K562 (cell line): Measurements from ENCODE around the gene TNFAIP8L2. TPM values are rescaled to one million over a fixed set of nuclear protein-coding genes. Genes with fewer than 3 reads are reported as not detected.

Experiments
- AFF4 ChIP-seq: sonication (generic); formaldehyde crosslinking; IDR thresholded peaks from 2 replicates; pipeline ENCODE4 v1.8.0; 2023; ENCODE audit warnings: mild to moderate bottlenecking, missing genetic modification reagents
- CREB3L1 ChIP-seq: fragments of 450-650 bp; IDR thresholded peaks from 2 replicates; pipeline ENCODE4 v1.6.1; 2014; ENCODE audit warnings: low read depth, mild to moderate bottlenecking, moderate library complexity, borderline replicate concordance
- CREBBP ChIP-seq: IDR thresholded peaks from one replicate; pipeline ENCODE4 v1.6.1; 2012; ENCODE audit warnings: low read depth, mild to moderate bottlenecking, control low read depth, inconsistent platforms, low read length
- HNRNPK ChIP-seq: fragments of 200-400 bp; formaldehyde crosslinking; IDR thresholded peaks from one replicate; pipeline ENCODE4 v1.6.1; 2018; ENCODE audit warnings: mild to moderate bottlenecking, low read depth, low read length; ENCODE audit not compliant: poor library complexity, severe bottlenecking
- ID3 ChIP-seq, 2 experiments: fragments of 250-450 bp in 1 of 2; fragments of 450-650 bp in 1 of 2; sonication (Bioruptor Pico) in 1 of 2; IDR thresholded peaks; 2 replicates each; pipeline versions ENCODE4 v1.6.1 to v1.8.0; 2016 to 2021; ENCODE audit warnings: mild to moderate bottlenecking in 2 of 2, moderate library complexity in 2 of 2, missing compliant biosample characterization in 1 of 2, missing genetic modification characterization in 1 of 2
- MCM5 ChIP-seq: fragments of 450-650 bp; IDR thresholded peaks from 2 replicates; pipeline ENCODE4 v1.6.1; 2016; ENCODE audit warnings: low read depth
- NCOA2 ChIP-seq, 2 experiments: fragments of 450-650 bp; IDR thresholded peaks; 2 replicates each; pipeline ENCODE4 v1.6.1; 2018; ENCODE audit warnings: mild to moderate bottlenecking in 2 of 2, moderate library complexity in 1 of 2; ENCODE audit not compliant: partially characterized antibody in 2 of 2
- RBFOX2 ChIP-seq: fragments of 200-400 bp; formaldehyde crosslinking; IDR thresholded peaks from 2 replicates; pipeline ENCODE4 v1.6.1; 2017; ENCODE audit warnings: low read depth, mild to moderate bottlenecking, low read length, moderate library complexity
- SMAD1 ChIP-seq: fragments of 150-350 bp; IDR thresholded peaks from 2 replicates; pipeline ENCODE4 v1.6.1; 2014; ENCODE audit warnings: low read length, low read depth; ENCODE audit not compliant: partially characterized antibody
- SMARCC2 ChIP-seq: fragments of 450-650 bp; IDR thresholded peaks from 2 replicates; pipeline ENCODE4 v1.6.1; 2017; ENCODE audit warnings: antibody characterized with exemption, moderate library complexity, mild to moderate bottlenecking, low read depth
- SNAPC5 ChIP-seq: fragments of 250-450 bp; sonication (Bioruptor Pico); IDR thresholded peaks from 2 replicates; pipeline ENCODE4 v1.8.0; 2021; ENCODE audit warnings: moderate library complexity, mild to moderate bottlenecking, inconsistent platforms
- TAF7 ChIP-seq: fragments of 450-650 bp; IDR thresholded peaks from 2 replicates; pipeline ENCODE4 v1.6.1; 2016; ENCODE audit warnings: missing genetic modification characterization, missing compliant biosample characterization
- ZKSCAN1 ChIP-seq: fragments of 150-350 bp; IDR thresholded peaks from 2 replicates; pipeline ENCODE4 v1.6.1; 2016; ENCODE audit warnings: low read depth, low read length
- ZNF217 ChIP-seq: sonication (generic); formaldehyde crosslinking; IDR thresholded peaks from 2 replicates; pipeline ENCODE4 v1.8.0; 2022; ENCODE audit warnings: mild to moderate bottlenecking, missing genetic modification reagents
- ZNF232 ChIP-seq: sonication (generic); formaldehyde crosslinking; IDR thresholded peaks from 2 replicates; pipeline ENCODE4 v1.8.0; 2022; ENCODE audit warnings: mild to moderate bottlenecking, missing genetic modification reagents
- ZNF511 ChIP-seq: sonication (generic); formaldehyde crosslinking; IDR thresholded peaks from 2 replicates; pipeline ENCODE4 v1.8.0; 2022; ENCODE audit warnings: mild to moderate bottlenecking, missing genetic modification reagents
- ZNF655 ChIP-seq: fragments of 250-450 bp; sonication (Bioruptor Pico); IDR thresholded peaks from 2 replicates; pipeline ENCODE4 v1.5.0; 2021
- polyA plus RNA-seq, 8 experiments: library from polyadenylated mRNA; depleted of rRNA in 4 of 8; stranded (reverse) in 5 of 8; unstranded in 3 of 8; fragments of >200 nt; fragmentation: Nextera tagmentation in 2 of 8; fragmentation: Illumina TruSeq in 1 of 8; extraction: Ambion mirVana in 2 of 8; extraction: Trizol in 1 of 8; gene quantifications; 2 replicates each; pipeline versions ENCODE4 v1.2.1 to v1.2.3, GENCODE V29; 2011 to 2014; ENCODE audit warnings: inconsistent platforms in 1 of 8, missing spikeins in 1 of 8
- total RNA-seq, 7 experiments: library from RNA; depleted of rRNA in 6 of 7; stranded (reverse); fragments of >200 nt in 6 of 7; fragmentation: Illumina TruSeq in 2 of 7; extraction: Trizol in 2 of 7; gene quantifications; 2 replicates each; pipeline versions ENCODE4 v1.2.1 to v1.2.3, GENCODE V29; 2011 to 2021; ENCODE audit warnings: low replicate concordance in 1 of 7

TNFAIP8L2 gene
- total and polyA plus RNA-seq, 9 of the 15 experiments (the other 6 are each of a cell fraction or from before 2014, with no cell fraction given), result 0.05 to 1.7 (median 0.52) TPM

GRCh38 chr1:151198254-151199127, 42.0 kb downstream of the TNFAIP8L2 start, which contains the start of gene PIP5K1A (continued):
- TF ChIP-seq AFF4 (peak; percentile 76; the same call in 1 of the 2 replicates), SMAD1 (no peak), ZKSCAN1 (no peak), ZNF232 (no peak), CREB3L1 (no peak), ID3 (CRISPR knock-in tag; IDR thresholded peaks at IDR 0.05) (no peak), ID3 (tag; IDR thresholded peaks at IDR 0.05) (no peak), CREBBP (no peak), MCM5 (no peak), HNRNPK (no peak), TAF7 (tag) (0 out of 2 replicates have a peak, but pooled peaks have one; percentile 33), SNAPC5 (no peak), ZNF511 (CRISPR knock-in tag) (no peak), ZNF217 (CRISPR knock-in tag) (no peak), RBFOX2 (peak; percentile 83), ZNF655 (CRISPR knock-in tag) (no peak), SMARCC2 (no peak), NCOA2 (IDR thresholded peaks at IDR 0.05; ENCODE audit: partially characterized antibody in 2 of 2) (no peak)
